Neutrophil (primary cell): ENCODE data around the gene ZBTB40.

Experiments
- H3K27ac ChIP-seq: fragments of 200-600 bp; sonication (generic); 2 replicates; pipeline ENCODE4 v1.5.1; 2016; ENCODE audit warnings: mild to moderate bottlenecking, moderate library complexity
- H3K27me3 ChIP-seq: fragments of 200-600 bp; sonication (generic); 2 replicates; pipeline ENCODE4 v1.6.0; 2016; ENCODE audit warnings: mild to moderate bottlenecking
- H3K36me3 ChIP-seq: fragments of 200-600 bp; sonication (generic); 2 replicates; pipeline ENCODE4 v1.5.1; 2017
- H3K4me1 ChIP-seq, 2 experiments: fragments of 200-600 bp in 1 of 2; sonication (generic) in 1 of 2; 1 replicate in 1 of 2; 2 replicates in 1 of 2; pipeline versions ENCODE4 v1.5.1 to v1.6.1; 2013 to 2016; ENCODE audit warnings: low read depth in 1 of 2, low read length in 1 of 2, mild to moderate bottlenecking in 1 of 2, moderate library complexity in 1 of 2; ENCODE audit not compliant: control insufficient read depth in 1 of 2, insufficient read depth in 1 of 2
- H3K4me3 ChIP-seq, 2 experiments: fragments of 200-600 bp in 1 of 2; sonication (generic) in 1 of 2; 1 replicate in 1 of 2; 2 replicates in 1 of 2; pipeline ENCODE4 v1.5.1; 2013 to 2016; ENCODE audit warnings: low read depth in 1 of 2, low read length in 1 of 2, mild to moderate bottlenecking in 1 of 2, moderate library complexity in 1 of 2
- H3K9me3 ChIP-seq: fragments of 200-600 bp; sonication (generic); 2 replicates; pipeline ENCODE4 v1.5.1; 2016
- TF ChIP-seq, protein P1 (sequence below): fragments of 200-600 bp; sonication (generic); IDR thresholded peaks from 2 replicates; pipeline ENCODE4 v1.5.1; 2016; ENCODE audit warnings: antibody characterized with exemption

Gene ZBTB40

GRCh38 chr1:22502202-22502601 is 50.6 kb downstream of the ZBTB40 start:
- H3K36me3 ChIP-seq = peaks cover 29% of the 10 kb centered on the region
- no peak overlapping the region for H3K27ac ChIP-seq
- TF ChIP-seq, protein P1, sequence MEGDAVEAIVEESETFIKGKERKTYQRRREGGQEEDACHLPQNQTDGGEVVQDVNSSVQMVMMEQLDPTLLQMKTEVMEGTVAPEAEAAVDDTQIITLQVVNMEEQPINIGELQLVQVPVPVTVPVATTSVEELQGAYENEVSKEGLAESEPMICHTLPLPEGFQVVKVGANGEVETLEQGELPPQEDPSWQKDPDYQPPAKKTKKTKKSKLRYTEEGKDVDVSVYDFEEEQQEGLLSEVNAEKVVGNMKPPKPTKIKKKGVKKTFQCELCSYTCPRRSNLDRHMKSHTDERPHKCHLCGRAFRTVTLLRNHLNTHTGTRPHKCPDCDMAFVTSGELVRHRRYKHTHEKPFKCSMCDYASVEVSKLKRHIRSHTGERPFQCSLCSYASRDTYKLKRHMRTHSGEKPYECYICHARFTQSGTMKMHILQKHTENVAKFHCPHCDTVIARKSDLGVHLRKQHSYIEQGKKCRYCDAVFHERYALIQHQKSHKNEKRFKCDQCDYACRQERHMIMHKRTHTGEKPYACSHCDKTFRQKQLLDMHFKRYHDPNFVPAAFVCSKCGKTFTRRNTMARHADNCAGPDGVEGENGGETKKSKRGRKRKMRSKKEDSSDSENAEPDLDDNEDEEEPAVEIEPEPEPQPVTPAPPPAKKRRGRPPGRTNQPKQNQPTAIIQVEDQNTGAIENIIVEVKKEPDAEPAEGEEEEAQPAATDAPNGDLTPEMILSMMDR = no peak
- no peaks in the 10 kb centered on the region for H3K4me1 ChIP-seq
- no peaks in the 10 kb centered on the region for H3K27me3 ChIP-seq
- H3K9me3 ChIP-seq = no peaks in the 10 kb centered on the region
- no peak overlapping the region for H3K4me3 ChIP-seq

DNA sequence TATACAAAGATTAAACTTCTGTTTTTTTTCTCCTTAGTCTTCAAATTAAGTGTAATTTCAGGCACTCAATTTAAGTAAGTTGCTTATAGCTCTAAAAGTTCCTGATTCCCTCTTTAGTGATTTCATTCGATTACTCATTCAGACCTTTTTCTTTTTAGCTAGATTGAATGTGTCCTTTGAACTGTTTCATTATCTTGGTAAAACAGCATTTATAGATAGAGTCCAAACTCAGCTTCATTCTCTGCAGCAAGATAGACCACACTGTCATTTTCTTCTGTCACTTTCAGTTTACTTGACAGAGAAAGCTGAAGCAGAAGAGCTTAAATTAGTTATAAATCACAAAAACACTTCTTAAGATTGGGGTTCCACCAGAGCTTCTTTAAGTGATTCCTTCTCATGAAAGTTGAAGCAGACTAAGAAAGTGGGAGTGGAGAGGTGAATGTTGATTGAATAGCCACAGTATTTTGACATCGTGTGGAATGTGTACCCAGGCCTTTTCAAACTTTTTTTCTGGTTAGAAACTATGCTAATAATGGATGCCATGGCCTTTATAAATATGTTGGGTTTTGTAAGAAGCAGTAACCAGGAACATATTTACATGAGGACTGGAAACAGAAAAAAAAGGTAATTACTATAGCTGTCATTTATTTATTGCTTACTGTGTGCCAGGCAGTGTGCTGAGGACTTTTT is 52.2 kb downstream of the ZBTB40 start:
- H3K27me3 ChIP-seq = no peaks in the 10 kb centered on the region
- H3K4me1 ChIP-seq = no peaks in the 10 kb centered on the region
- no peak overlapping the region for H3K27ac ChIP-seq
- no peaks in the 10 kb centered on the region for H3K9me3 ChIP-seq
- H3K36me3 ChIP-seq = peaks cover 46% of the 10 kb centered on the region
- TF ChIP-seq, protein P1 = no peak
- no peak overlapping the region for H3K4me3 ChIP-seq

DNA sequence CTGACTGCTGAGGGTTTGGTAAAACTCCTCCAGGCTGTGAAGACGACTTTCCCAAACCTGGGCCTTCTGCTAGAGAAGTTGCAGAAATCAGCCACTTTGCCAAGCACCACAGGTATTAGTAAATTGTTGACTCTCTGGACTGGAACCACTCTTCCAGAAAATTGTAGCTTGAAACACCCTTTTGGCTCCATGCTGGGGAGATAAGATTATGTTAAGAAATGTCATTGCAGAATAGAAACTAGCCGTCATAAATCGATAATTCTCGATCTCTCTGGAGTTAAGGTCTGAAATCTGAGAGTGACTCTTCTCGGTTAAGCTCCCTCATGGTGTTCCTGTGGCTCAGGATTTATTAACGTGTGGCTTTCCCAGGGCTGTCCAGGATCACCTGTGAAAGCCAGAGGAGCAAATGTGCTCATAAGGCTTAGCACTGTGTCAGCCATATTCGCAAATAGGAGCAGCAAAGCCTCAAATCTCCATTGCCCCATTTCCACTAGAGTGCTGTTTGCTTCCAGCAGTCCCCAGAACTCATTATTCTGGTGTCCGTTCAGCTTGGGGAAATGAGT is 54.6 kb downstream of the ZBTB40 start:
- H3K27ac ChIP-seq = no peak overlapping the region
- TF ChIP-seq, protein P1 = no peak
- no peaks in the 10 kb centered on the region for H3K4me1 ChIP-seq
- no peak overlapping the region for H3K4me3 ChIP-seq
- no peaks in the 10 kb centered on the region for H3K27me3 ChIP-seq
- no peaks in the 10 kb centered on the region for H3K9me3 ChIP-seq
- peaks cover 67% of the 10 kb centered on the region for H3K36me3 ChIP-seq

DNA sequence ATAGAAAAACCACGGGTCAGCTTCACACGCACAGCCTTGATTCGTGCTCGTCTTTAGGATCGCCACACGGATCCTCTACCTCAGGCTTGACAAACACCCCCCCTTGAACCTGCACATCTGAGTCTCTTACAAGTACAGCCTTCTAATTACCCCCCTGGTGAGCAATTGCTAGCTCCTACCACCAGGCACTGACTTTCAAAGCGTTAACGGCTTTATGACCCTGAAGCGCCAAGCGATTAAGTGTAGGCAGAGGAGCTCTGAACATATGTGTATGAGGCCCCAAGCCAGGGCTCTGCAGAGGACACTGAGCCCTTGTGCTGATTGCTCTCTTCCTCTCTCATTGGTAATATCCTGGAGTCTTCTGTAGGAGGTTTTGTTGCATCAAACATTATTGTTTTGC is 55.9 kb downstream of the ZBTB40 start:
- no peak overlapping the region for H3K27ac ChIP-seq
- peaks cover 69% of the 10 kb centered on the region for H3K36me3 ChIP-seq
- TF ChIP-seq, protein P1 = no peak
- no peak overlapping the region for H3K4me3 ChIP-seq
- H3K4me1 ChIP-seq = no peaks in the 10 kb centered on the region
- no peaks in the 10 kb centered on the region for H3K9me3 ChIP-seq
- H3K27me3 ChIP-seq = no peaks in the 10 kb centered on the region

GRCh38 chr1:22508329-22508728 is 56.7 kb downstream of the ZBTB40 start:
- H3K36me3 ChIP-seq = peaks cover 77% of the 10 kb centered on the region
- TF ChIP-seq, protein P1 = no peak
- no peaks in the 10 kb centered on the region for H3K27me3 ChIP-seq
- H3K4me1 ChIP-seq = no peaks in the 10 kb centered on the region
- no peak overlapping the region for H3K4me3 ChIP-seq
- no peak overlapping the region for H3K27ac ChIP-seq
- no peaks in the 10 kb centered on the region for H3K9me3 ChIP-seq
